ENCODE data around the gene FGF14. TPM values are rescaled to one million over a fixed set of nuclear protein-coding genes. Genes with fewer than 3 reads are reported as not detected.

The FGF14 gene
- total RNA-seq, 4 donors from 2014 or later: 0.08 to 1.4 (median 0.22) TPM

DNA sequence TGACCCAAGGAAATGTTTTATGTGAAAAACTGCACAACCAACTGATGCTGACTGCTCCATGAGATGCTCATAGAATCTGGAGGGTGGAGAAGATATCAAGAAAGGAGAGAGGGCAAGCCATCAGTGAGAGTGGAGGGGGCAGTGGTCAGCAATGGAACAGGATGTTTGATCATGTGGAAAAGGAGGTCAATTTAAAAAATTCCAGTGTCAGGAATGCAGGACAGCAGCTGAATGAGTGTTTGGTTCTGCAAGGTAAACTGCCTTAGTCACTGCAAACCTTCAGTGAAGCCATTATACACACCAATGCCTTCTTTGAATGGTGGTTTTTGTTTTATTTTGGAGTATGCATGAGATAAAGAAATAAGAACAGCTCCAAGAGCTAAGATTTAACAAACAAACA is 121.5 kb downstream of the FGF14 start:
- no peaks in the 10 kb centered on the region for H3K9me3 ChIP-seq
- no peaks in the 10 kb centered on the region for H3K27me3 ChIP-seq
- no peak for DNase-seq (ENCODE audit: low spot score in 2 of 2)
- H3K27ac ChIP-seq: no peak overlapping the region
- TF ChIP-seq EP300 (IDR thresholded peaks at IDR 0.05): no peak
- no peak for TF ChIP-seq POLR2A (IDR thresholded peaks at IDR 0.05)
- no peak for TF ChIP-seq POLR2AphosphoS5 (IDR thresholded peaks at IDR 0.05)
- TF ChIP-seq, protein P1, sequence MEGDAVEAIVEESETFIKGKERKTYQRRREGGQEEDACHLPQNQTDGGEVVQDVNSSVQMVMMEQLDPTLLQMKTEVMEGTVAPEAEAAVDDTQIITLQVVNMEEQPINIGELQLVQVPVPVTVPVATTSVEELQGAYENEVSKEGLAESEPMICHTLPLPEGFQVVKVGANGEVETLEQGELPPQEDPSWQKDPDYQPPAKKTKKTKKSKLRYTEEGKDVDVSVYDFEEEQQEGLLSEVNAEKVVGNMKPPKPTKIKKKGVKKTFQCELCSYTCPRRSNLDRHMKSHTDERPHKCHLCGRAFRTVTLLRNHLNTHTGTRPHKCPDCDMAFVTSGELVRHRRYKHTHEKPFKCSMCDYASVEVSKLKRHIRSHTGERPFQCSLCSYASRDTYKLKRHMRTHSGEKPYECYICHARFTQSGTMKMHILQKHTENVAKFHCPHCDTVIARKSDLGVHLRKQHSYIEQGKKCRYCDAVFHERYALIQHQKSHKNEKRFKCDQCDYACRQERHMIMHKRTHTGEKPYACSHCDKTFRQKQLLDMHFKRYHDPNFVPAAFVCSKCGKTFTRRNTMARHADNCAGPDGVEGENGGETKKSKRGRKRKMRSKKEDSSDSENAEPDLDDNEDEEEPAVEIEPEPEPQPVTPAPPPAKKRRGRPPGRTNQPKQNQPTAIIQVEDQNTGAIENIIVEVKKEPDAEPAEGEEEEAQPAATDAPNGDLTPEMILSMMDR (IDR thresholded peaks at IDR 0.05): no peak
- H3K4me1 ChIP-seq: no peaks in the 10 kb centered on the region
- no peak overlapping the region for H3K4me3 ChIP-seq
- no peaks in the 10 kb centered on the region for H3K36me3 ChIP-seq

DNA sequence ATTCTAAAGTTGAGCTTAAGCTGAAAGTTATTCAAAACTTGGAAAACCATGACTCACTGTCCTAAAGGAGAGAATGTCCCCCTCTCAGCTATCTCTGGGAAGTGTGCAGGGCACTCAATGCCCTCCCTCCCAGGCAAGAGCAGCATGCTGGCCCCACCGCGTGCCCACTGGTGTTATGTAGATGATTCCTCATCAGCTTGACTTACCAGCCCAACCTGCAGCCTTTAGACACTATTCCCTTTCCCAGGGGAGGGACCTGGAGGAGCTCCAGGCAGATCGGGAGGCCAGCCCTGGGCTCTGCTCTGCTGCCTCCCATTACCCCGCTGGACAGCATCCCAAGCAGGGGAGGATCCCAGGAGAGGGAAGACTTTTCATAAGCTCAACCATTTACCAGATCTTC is 124.6 kb downstream of the FGF14 start:
- Histone ChIP-seq H3K27me3 (no peaks in the 10 kb centered on the region), H3K4me1 (no peaks in the 10 kb centered on the region), H3K4me3 (no peak overlapping the region), H3K9me3 (no peaks in the 10 kb centered on the region), H3K27ac (no peak overlapping the region), H3K36me3 (no peaks in the 10 kb centered on the region)
- WGBS: 53% methylated on average over 4 of the region's 4 CpGs
- no peak for DNase-seq (ENCODE audit: low spot score in 2 of 2)
- TF ChIP-seq POLR2A (IDR thresholded peaks at IDR 0.05) (no peak), POLR2AphosphoS5 (IDR thresholded peaks at IDR 0.05) (no peak), EP300 (IDR thresholded peaks at IDR 0.05) (no peak)
- TF ChIP-seq, protein P1 (IDR thresholded peaks at IDR 0.05): no peak

DNA sequence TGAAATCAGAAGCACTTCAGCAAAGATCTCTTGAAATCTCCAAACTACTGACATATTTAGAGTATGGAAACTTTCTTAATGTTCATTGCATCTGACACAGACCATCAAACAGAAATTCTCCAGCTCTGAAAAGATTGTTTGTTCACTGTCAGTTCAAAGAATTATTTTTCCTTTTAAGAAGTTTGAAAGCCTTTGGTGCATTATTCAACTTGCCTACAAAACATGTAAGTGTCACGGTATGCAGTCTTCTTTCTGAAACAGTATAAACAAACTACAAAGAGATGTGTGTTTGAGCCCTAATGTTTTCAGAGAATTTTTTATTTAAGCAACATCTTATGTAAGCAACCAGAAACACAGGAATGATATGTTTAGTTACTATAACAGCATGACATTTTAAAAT is 125.4 kb downstream of the FGF14 start:
- no peak overlapping the region for H3K27ac ChIP-seq
- 53% methylated on average over 1 of the region's 1 CpG for WGBS
- H3K4me3 ChIP-seq: no peak overlapping the region
- no peaks in the 10 kb centered on the region for H3K27me3 ChIP-seq
- TF ChIP-seq, protein P1 (IDR thresholded peaks at IDR 0.05): no peak
- TF ChIP-seq POLR2A (IDR thresholded peaks at IDR 0.05): no peak
- no peak for TF ChIP-seq EP300 (IDR thresholded peaks at IDR 0.05)
- TF ChIP-seq POLR2AphosphoS5 (IDR thresholded peaks at IDR 0.05): no peak
- H3K4me1 ChIP-seq: no peaks in the 10 kb centered on the region
- no peaks in the 10 kb centered on the region for H3K9me3 ChIP-seq
- H3K36me3 ChIP-seq: no peaks in the 10 kb centered on the region
- no peak for DNase-seq (ENCODE audit: low spot score in 2 of 2)

- DNase-seq (ENCODE audit: low spot score in 2 of 2): no peak
- 38% methylated on average over 3 of the region's 3 CpGs for WGBS
- TF ChIP-seq POLR2A (IDR thresholded peaks at IDR 0.05): no peak
- H3K9me3 ChIP-seq: no peaks in the 10 kb centered on the region
- H3K4me3 ChIP-seq: no peak overlapping the region
- no peaks in the 10 kb centered on the region for H3K27me3 ChIP-seq
- H3K36me3 ChIP-seq: no peaks in the 10 kb centered on the region
- H3K27ac ChIP-seq: no peak overlapping the region
- H3K4me1 ChIP-seq: no peaks in the 10 kb centered on the region
Measured at GRCh38 chr13:102275969-102276368, 125.9 kb downstream of the FGF14 start.

GRCh38 chr13:102273111-102273510 is 128.7 kb downstream of the FGF14 start:
- H3K27ac ChIP-seq: no peak overlapping the region
- TF ChIP-seq POLR2AphosphoS5 (IDR thresholded peaks at IDR 0.05): no peak
- no peak for TF ChIP-seq EP300 (IDR thresholded peaks at IDR 0.05)
- TF ChIP-seq POLR2A (IDR thresholded peaks at IDR 0.05): no peak
- H3K36me3 ChIP-seq: no peaks in the 10 kb centered on the region
- no peaks in the 10 kb centered on the region for H3K9me3 ChIP-seq
- no peak for DNase-seq (ENCODE audit: low spot score in 2 of 2)
- 76% methylated on average over 7 of the region's 7 CpGs for WGBS
- no peak overlapping the region for H3K4me3 ChIP-seq
- no peaks in the 10 kb centered on the region for H3K4me1 ChIP-seq
- no peaks in the 10 kb centered on the region for H3K27me3 ChIP-seq

GRCh38 chr13:102267191-102267590 is 134.7 kb downstream of the FGF14 start:
- Histone ChIP-seq H3K4me1 (no peaks in the 10 kb centered on the region), H3K27me3 (no peaks in the 10 kb centered on the region), H3K9me3 (no peaks in the 10 kb centered on the region), H3K27ac (no peak overlapping the region), H3K36me3 (no peaks in the 10 kb centered on the region), H3K4me3 (no peak overlapping the region)
- TF ChIP-seq EP300 (IDR thresholded peaks at IDR 0.05) (no peak), POLR2AphosphoS5 (IDR thresholded peaks at IDR 0.05) (no peak), POLR2A (IDR thresholded peaks at IDR 0.05) (no peak)
- TF ChIP-seq, protein P1 (IDR thresholded peaks at IDR 0.05): no peak
- DNase-seq (ENCODE audit: low spot score in 2 of 2): no peak
- WGBS: 81% methylated on average over 1 of the region's 1 CpG
